Measurements from ENCODE around the gene FAM83F.

FAM83F gene

DNA sequence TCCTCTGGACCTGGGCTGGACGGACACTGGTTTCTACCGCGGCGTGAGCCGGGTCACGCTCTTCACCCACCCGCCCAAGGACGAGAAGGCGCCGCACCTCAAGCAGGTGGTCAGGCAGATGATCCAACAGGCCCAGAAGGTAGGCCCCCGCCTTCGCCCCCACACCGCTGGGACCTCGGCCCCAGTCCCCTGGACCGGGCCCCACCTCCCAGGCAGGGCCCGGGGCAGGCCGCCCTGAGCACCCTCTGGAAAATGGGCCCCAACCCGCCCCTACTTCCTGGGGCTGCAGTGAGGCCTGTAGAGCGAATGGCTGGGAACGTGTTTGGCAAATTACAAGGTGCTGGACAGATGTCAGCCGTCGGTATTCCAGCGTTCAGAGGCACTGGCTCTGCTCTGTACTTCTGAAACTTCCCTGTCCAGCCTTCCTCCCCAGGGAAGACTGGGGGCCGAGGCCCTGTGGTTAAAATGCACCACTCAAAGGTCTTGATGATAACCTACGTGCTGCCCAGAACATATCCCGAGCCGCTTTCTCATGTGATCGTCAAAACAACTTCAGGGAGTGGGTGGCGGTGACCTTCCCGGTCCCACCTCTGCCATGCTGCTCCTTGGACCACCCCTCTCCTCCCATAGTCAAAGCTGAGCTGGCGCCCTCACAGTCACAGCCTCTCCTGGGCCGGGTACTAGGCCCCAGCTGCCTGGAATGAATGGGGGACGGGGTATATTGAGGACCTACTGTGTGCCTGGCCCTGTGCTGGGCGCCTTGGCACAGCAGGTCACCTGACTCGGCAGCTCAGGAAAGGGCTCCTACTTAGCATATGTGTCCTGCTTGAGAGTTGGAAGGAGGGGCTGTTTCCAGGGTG lies 869 bp downstream of the FAM83F start:
- DNase-seq, result no peak

DNA sequence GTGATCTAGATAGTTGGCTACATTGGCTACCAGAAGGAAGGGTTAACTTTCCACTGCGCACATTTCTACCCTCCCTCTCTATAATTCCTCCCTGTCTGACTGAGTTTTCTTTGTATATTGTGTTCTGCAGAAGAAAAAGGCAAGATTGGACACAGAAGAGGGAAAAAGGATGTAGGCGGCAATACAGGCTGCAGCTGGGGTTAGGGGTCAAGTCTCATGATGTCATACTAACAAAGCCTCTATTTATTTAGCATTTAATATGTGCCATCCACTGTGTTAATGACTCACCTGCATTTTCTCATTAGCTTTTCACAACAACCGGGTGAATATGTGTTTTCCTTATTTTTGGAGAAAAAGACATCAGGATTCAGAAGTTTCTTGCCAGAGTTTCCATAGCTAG lies 2.0 kb downstream of the FAM83F start:
- DNase-seq, result no peak

DNA sequence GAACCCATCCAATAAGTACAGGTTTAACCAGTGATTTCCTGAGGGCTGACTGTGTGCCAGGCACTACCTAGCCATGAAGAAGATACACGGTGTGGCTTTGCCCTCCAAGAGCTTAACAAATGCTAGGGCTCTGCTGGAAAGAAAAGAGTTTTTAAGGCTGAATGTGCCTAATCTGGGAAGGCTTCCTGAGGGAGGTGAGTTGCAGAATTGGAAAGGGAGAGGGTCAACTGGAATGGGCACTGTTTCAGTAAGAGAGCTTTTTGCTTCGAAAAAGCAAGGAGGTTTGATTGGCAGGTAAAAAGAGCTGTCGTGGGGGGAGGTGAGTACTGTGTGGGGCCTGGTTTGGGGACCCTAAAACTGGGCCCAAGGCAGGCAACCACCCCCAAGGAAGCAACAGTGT lies 2.7 kb downstream of the FAM83F start:
- no peak for DNase-seq

GRCh38 chr22:39997939-39998726 lies 3.4 kb downstream of the FAM83F start:
- no peak for DNase-seq

DNA sequence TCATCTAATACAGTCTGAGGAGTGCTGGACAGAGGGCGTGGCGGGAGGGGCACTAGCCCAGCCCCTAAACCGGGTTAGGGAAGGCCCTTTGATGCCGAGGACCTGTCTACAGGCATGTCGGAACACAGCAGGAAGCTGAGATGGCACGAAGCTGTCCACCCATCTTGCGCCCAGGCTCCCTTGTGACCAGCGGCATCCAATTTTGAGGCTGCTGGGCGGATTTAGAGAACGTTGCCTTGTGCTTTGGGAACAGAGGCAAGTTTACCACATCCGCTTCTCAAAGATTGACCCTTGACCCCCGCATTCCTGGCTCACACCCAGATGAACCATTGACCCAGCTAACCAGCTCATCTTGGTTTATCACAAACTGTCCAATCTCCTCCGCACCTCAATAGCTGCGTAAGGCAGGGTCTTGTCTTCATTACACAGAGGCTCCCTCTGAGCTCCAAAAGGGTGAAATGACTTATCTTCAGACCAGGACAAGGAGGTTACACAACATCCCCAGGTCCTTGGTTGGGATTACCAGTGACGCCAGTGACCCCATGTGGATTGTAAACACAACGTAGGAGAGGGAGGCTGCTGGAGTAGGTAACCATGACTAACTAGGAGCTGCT lies 4.5 kb downstream of the FAM83F start:
- no peak for DNase-seq

- DNase-seq, result no peak
Measured at GRCh38 chr22:40000171-40000570, 5.4 kb downstream of the FAM83F start.

- DNase-seq, result no peak
Measured at GRCh38 chr22:40001106-40001505, 6.4 kb downstream of the FAM83F start.

- DNase-seq, result no peak
Measured at GRCh38 chr22:40001800-40002577, 7.2 kb downstream of the FAM83F start.

- DNase-seq, result no peak
Measured at GRCh38 chr22:40002935-40003715, 8.4 kb downstream of the FAM83F start.

GRCh38 chr22:40004836-40005235 lies 10.1 kb downstream of the FAM83F start:
- DNase-seq, result no peak

DNA sequence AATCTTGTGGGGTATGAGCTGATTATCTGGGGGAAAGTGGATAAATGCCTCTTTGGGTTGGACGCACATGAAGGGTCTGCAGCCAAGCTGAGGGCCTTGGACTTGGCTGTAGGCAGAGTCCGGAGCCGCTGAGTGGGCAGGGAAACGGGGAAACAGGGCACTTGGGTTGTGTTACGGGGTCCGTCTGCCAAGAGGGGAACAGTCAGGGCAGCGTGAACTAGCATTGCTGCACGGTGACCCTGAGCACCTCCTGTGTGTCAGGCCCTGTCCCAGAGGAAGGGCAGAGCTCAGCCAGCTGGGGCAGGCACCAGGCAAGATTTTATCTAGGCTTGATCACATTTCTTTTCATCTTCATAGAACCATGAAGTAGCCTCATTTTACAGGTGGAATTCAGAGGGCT lies 11.9 kb downstream of the FAM83F start:
- no peak for DNase-seq

GRCh38 chr22:40007853-40008710 lies 13.3 kb downstream of the FAM83F start:
- DNase-seq, result no peak

DNA sequence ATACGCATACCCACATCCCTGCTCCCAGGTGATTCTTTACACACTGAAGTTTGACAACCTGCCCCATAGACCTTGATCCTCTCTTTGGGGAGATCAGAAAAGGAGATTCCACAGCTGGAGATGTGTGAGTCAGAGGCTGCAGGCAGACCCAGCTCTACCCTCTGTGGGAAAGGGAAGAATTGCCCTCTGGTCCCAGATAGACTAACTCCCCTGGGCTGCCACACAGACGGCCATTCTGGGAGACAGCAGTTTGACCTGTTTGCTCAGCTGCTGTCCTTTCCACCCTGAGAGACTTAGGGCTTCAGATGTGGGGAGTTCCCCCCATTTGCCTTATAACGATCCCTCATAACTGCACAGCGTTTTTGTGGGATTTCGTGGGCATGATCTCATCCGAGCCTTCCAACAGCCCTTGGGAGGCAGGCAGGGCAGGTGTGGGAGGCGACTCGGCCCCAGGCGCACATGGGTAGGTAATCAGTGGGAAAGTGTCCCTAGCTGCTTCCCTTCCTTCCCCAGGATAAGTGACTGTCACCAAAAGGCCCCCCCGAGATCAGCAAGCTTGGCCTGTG lies 14.1 kb downstream of the FAM83F start:
- DNase-seq, result no peak

GRCh38 chr22:40009292-40009774 lies 14.6 kb downstream of the FAM83F start:
- DNase-seq, result no peak

DNA sequence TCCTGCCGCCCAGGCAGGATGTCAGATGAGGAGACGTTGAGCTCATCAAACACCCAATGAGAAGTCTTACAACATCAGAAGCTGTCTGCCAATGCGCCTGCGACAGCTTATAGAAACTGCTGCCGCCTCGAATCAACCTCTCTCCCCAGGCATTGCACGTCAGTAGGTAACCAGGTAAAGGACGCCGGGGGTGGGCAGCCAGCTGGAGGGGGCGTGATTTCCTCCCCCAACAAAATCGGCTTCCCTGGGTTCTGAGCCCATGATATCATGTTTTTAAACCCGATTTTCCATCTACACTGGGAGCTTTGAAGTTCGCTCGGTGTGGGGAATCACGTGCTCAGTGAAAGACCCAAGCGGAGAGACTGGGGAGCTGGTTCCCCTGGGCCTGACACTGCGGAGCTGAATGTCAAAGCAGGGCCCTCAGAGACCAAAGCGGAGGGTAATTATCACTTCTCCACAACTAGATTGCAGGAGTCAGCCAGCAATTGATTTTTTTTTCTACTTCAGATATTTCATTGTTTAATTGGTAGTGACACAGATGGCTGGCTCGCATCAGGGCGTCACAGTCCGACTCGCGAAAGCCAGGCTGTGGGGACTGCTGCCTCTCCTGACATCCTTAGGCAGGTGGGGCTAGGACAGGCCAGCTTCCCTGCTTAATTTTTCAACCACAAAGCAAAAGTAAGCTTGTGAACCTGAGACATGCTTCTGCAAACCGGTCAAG lies 15.4 kb downstream of the FAM83F start:
- peak; percentile 34 for DNase-seq

- DNase-seq, result no peak
Measured at GRCh38 chr22:40010746-40011145, 16.0 kb downstream of the FAM83F start.

- no peak for DNase-seq
Measured at GRCh38 chr22:40014667-40015248, 20.0 kb downstream of the FAM83F start.

DNA sequence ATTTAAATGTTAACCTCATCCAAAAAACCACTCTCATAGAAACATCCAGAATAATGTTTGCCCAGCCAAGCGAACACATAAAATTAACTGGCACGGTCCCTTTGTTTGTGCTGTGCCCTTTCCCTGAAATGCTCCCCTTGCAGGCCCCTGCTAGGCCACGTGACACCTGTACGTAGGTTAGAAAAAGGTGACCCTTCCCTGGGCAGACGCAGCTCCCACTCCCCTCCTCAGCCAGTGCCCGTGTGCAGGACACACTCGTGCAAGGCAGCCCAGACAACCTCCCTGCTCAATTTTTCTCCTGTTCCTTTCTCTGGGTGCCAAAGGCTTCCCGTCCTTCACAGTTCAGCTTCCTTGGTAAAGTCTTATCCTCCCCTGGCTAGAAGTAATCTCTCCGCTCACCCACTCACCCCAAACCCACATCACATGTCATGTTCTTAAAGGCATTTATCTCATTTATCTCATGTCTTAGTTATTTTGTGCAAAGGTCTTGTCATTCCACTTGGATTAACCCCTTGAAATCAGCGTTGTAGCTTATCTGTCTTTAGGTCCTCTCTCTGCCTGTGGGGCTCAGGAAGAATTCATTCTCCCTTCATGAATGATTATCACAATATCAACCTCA lies 20.7 kb downstream of the FAM83F start:
- DNase-seq, result no peak

- no peak for DNase-seq
Measured at GRCh38 chr22:40018051-40018450, 23.3 kb downstream of the FAM83F start.
